Tibial artery (tissue), 4 donors: ENCODE results near the gene OSBPL9.
A peak's percentile ranks its signal among the peaks of the same experiment; 100 is the strongest.
"Not testable (repeated sequence)": the region's sequence is repeated elsewhere in the genome, so short reads cannot be mapped to it uniquely, and the experiment has no call there.

Experiments used
- DNase-seq, 2 donors: peaks; one replicate each; pipeline ENCODE4 v3.0.0-alpha.2; 2019
- H3K27ac ChIP-seq, 2 donors: fragments of 200-600 bp; sonication (generic) in 1 of 2; 1 replicate in 1 of 2; 2 replicates in 1 of 2; pipeline ENCODE4 v1.5.1; 2018 to 2019; ENCODE audit warnings: mild to moderate bottlenecking in 1 of 2
- H3K27me3 ChIP-seq, 2 donors: fragments of 200-600 bp; sonication (generic) in 1 of 2; one replicate each; pipeline versions ENCODE4 v1.5.1 to v1.6.0; 2016 to 2019
- H3K36me3 ChIP-seq, 3 donors: fragments of 200-600 bp; sonication (generic) in 2 of 3; one replicate each; pipeline ENCODE4 v1.5.1; 2016 to 2019; ENCODE audit warnings: mild to moderate bottlenecking in 2 of 3
- H3K4me1 ChIP-seq, 4 donors: fragments of 200-600 bp; sonication (generic) in 2 of 4; 1 replicate in 3 of 4; 2 replicates in 1 of 4; pipeline ENCODE4 v1.5.1; 2016 to 2019
- H3K4me3 ChIP-seq, 2 donors: fragments of 200-600 bp; sonication (generic) in 1 of 2; 1 replicate in 1 of 2; 2 replicates in 1 of 2; pipeline ENCODE4 v1.5.1; 2018 to 2019; ENCODE audit warnings: mild to moderate bottlenecking in 2 of 2
- H3K9me3 ChIP-seq, 3 donors: fragments of 200-600 bp; sonication (generic) in 1 of 3; one replicate each; pipeline ENCODE4 v1.5.1; 2016 to 2019
- CTCF ChIP-seq, 2 experiments: fragments of 200-600 bp in 1 of 2; fragments of 450-650 bp in 1 of 2; IDR thresholded peaks; one replicate each; pipeline ENCODE4 v1.5.1; 2017 to 2019; ENCODE audit warnings: antibody characterized with exemption in 2 of 2, mild to moderate bottlenecking in 1 of 2, moderate library complexity in 1 of 2
- intact Hi-C: fragments of 100-400 bp; cut with DNase I; formaldehyde crosslinking; loops from one replicate; pipeline ENCODE4 v1.15.0; 2023; ENCODE audit warnings: low total_unique reads

The OSBPL9 gene

DNA sequence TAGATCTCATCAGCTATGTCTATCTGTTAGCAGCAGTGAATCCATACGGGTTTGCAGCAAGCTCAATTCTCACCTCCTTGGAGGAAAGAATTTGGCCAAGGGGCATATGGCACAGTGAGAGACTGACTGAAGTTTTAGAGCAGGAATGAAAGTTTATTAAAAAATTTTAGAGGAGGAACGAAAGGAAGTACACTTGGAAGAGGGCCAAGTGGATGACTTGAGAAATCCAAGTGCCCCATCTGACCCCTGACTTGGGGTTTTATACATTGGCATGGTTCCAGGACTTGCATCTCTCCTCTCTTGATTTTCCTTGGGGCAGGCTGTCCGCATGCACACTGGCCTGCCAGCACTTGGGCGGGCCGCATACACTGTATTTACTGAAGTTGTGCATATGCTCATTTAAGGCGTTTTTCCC, 9.2 kb upstream of the OSBPL9 start:
- Histone ChIP-seq H3K4me1 (peaks cover 0 to 7% (median 0%) of the 10 kb centered on the region in 4 donors), H3K36me3 (no peaks in the 10 kb centered on the region), H3K9me3 (no peaks in the 10 kb centered on the region), H3K27ac (no peak overlapping the region), H3K27me3 (no peaks in the 10 kb centered on the region), H3K4me3 (no peak overlapping the region)
- DNase-seq, result no peak
- TF ChIP-seq CTCF (IDR thresholded peaks at IDR 0.05), result no peak
- intact Hi-C loops, result no loop called here

GRCh38 chr1:51610104-51610503, 6.8 kb upstream of the OSBPL9 start:
- H3K4me1 ChIP-seq, DNase-seq, intact Hi-C loops, H3K4me3 ChIP-seq, H3K27ac ChIP-seq, H3K36me3 ChIP-seq, H3K9me3 ChIP-seq, H3K27me3 ChIP-seq: not testable (repeated sequence)

- Histone ChIP-seq H3K4me3 (no peak overlapping the region), H3K27me3 (no peaks in the 10 kb centered on the region), H3K27ac (no peak overlapping the region), H3K9me3 (no peaks in the 10 kb centered on the region), H3K36me3 (no peaks in the 10 kb centered on the region), H3K4me1 (peaks cover 0 to 7% (median 0%) of the 10 kb centered on the region in 4 donors)
- DNase-seq, result no peak
- intact Hi-C loops, result no loop called here
- TF ChIP-seq CTCF (IDR thresholded peaks at IDR 0.05), result no peak
Observed at GRCh38 chr1:51610637-51611036, 6.3 kb upstream of the OSBPL9 start.

DNA sequence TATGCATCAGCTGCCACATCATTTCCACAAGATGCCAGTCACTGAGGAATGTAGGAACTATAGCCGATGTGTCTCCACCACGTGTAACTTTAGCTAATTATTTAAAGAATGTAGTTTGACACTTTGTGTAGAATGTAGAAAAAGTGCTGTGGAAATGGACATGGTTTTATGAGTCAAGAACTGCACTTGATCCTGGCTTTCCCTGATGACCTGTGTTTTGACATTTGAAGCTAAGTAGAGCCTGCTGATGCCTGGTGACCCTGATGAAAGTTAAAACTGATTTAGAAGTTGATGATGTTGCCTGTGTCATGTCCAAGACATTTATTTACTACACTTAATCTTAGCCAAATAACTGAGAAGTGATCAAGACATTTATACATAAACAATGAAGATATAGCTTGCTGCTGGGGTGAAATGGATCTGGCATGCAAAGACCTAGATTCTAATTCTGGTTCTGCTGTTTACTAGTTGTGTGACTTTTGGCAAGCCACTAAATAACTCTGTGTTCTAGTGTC, 4.4 kb upstream of the OSBPL9 start:
- no peaks in the 10 kb centered on the region for H3K27me3 ChIP-seq
- no peak overlapping the region for H3K27ac ChIP-seq
- DNase-seq, result no peak

GRCh38 chr1:51615780-51616291, 1.1 kb upstream of the OSBPL9 start:
- no peaks in the 10 kb centered on the region for H3K27me3 ChIP-seq
- no peak for TF ChIP-seq CTCF (IDR thresholded peaks at IDR 0.05)
- no peak overlapping the region for H3K27ac ChIP-seq
- no peak overlapping the region for H3K4me3 ChIP-seq
- no peaks in the 10 kb centered on the region for H3K36me3 ChIP-seq
- H3K9me3 ChIP-seq, result no peaks in the 10 kb centered on the region
- DNase-seq, result no peak
- H3K4me1 ChIP-seq, result peaks cover 0 to 27% (median 16%) of the 10 kb centered on the region in 4 donors
- intact Hi-C loops, result no loop called here

More for the DNA sequence above, 4.4 kb upstream of the OSBPL9 start:
- intact Hi-C loops, result no loop called here
- Histone ChIP-seq H3K4me3 (no peak overlapping the region), H3K4me1 (peaks cover 0 to 13% (median 2%) of the 10 kb centered on the region in 4 donors), H3K9me3 (no peaks in the 10 kb centered on the region), H3K36me3 (no peaks in the 10 kb centered on the region)
- no peak for TF ChIP-seq CTCF (IDR thresholded peaks at IDR 0.05)

- Histone ChIP-seq H3K27ac (peak overlapping the region; percentile 94), H3K9me3 (no peaks in the 10 kb centered on the region), H3K4me1 (peaks cover 0 to 33% (median 18%) of the 10 kb centered on the region in 4 donors), H3K27me3 (no peaks in the 10 kb centered on the region), H3K36me3 (no peaks in the 10 kb centered on the region), H3K4me3 (peak overlapping the region; percentile 76 to 81)
- TF ChIP-seq CTCF (IDR thresholded peaks at IDR 0.05), result no peak
- no peak for DNase-seq
- intact Hi-C loops, result no loop called here
Observed at GRCh38 chr1:51616490-51616889, 402 bp upstream of the OSBPL9 start.
